T-helper 2 cell treated with Interferon-gamma antibody and Interleukin-4, amounts not matched to agents 100 ng/mL and 5 ng/mL, for 36 hours (primary cell): ENCODE results near the gene WNK1. TPM values are rescaled to one million over a fixed set of nuclear protein-coding genes. Genes with fewer than 3 reads are reported as not detected.
"Not testable (repeated sequence)": the region's sequence is repeated elsewhere in the genome, so short reads cannot be mapped to it uniquely, and the experiment has no call there.

ENCODE experiments used
- intact Hi-C: fragments of 100-400 bp; cut with micrococcal nuclease; formaldehyde crosslinking; loops from one replicate; pipeline ENCODE4 v1.15.1; 2023
- total RNA-seq: library from RNA; stranded (reverse); gene quantifications from 2 replicates; pipeline ENCODE4 v1.2.3, GENCODE V29; 2022

The WNK1 gene
- total RNA-seq, 1 donor from 2014 or later: 155 TPM

DNA sequence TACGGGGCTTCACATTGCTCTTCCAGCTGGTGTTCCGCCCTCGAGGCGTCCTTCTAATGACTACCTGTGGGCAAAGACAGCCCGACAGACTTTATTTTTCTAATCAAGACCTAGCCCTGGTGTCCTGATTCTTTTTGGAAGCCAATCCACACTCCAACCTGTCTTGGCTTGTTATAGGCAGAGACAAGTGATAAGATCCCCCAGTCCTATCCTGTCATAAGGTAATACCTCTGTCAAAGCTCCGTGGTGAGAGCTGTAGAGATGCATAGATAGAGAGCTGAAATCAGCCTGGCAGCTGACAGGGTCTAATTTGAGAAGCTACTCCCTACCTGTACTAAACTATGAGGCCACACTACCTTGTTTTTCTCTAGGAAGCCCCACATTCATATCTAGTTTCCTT is 11.5 kb upstream of the WNK1 start:
- intact Hi-C loops: no loop called here

DNA sequence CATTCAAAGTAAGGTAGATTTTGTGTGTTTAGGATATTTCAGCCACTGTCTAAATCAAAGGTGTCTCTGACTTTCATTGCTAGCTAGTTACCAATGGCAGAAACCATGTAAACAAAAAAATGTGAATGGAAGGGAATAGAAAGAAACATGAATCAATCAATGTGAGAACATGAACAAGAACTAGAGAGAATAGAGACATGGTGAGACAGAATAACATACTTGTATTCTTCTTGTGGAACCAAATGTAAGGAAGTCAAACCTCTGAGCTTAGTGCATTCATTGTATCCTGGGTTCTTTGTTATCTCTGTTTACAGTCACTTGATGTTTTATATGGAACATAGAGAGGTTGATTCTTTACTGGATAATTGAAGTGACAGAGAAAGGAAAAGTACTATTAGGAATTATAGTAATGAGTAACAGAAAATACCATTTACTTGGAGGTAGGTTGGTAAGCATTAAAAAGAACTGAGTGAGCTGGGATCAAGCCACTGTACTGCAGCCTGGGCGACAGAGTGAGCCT is 2.6 kb upstream of the WNK1 start:
- intact Hi-C loops: loop anchor here (2.0 to 10.0 kb wide), 5 partner anchors 47 to 842 kb away; partner anchors contain the start of genes CCDC77, ERC1 and FBXL14

DNA sequence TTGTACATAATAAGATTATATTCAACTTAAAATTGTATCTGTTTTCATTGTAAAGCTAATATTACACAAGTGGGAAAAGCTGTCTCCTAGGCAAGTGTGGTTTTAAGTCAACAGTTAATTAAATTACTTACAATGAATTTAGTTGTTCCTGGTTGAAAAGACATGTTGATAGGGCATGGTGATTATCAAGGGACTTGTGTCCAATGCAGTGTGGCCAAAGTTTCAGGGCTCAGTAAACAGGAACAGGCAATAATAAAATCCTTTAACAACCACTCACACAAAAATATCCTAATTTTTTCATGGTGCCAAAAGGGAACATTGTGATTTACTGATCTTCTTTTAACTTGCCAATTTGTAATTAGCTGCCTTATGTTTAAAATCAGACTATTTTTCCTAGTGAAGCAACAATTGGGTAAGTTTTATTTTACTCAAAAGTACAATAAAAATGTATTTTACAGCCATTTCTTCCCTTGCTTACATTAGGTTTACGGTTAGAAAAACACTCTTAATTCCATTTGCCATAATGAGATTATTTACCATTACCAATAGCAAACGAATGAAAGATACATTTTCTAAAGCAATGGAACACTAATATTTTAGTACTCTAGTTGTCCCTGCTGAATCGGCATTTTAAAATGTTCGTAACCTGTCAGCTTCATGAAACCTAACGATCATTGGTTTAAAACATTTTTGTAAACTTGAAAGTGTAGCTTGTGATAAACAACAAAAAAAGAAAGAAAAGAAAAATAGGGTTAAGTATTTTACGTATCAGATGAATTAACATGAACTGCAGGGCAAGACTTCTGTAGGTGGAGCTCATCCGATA is 1.8 kb upstream of the WNK1 start:
- intact Hi-C loops: loop anchor here (1.0 to 10.0 kb wide), 9 partner anchors 7 to 842 kb away; partner anchors contain the start of genes CCDC77, ERC1 and FBXL14

DNA sequence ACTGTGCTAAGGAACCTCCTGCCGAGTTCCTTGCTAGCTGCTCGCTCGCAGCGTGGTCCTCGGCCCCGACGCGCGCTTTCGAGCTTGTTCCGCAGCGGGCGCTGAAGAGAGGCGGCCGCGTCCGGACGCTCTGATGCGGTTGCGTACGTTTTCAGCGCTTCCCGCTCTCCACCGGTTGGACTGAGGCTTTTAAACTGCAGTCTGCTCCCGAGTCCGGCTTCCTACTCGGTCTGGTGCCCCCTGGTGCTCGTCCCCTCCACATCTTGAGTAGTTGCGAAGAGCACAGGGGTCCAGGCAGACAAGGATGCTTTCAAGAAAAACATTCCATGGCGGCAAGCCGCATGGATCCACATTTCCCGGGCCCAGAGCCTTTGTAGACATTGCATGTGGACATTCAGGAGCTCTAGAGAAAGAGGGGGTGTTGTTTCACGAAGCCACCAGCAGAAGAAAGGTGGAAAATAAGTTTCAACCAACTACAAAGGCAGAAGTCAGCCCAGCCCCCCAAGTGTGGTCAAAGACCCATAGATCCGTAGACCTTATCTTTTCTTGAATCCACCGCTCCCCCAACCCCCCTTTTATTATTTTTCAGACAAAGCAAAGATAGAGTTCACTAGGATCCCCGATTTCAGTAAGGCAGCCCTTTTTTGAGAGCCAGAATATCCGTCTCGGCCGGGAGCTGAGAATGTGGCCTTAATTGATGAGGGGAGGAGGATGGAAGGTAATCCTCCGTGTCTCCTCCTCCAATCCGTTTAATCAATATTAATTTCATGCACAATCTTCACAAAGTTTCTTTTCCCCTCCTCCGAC is 984 bp upstream of the WNK1 start:
- intact Hi-C loops: loop anchor here (1.0 to 10.0 kb wide), 9 partner anchors 8 to 841 kb away; partner anchors contain the start of genes CCDC77, ERC1 and FBXL14

DNA sequence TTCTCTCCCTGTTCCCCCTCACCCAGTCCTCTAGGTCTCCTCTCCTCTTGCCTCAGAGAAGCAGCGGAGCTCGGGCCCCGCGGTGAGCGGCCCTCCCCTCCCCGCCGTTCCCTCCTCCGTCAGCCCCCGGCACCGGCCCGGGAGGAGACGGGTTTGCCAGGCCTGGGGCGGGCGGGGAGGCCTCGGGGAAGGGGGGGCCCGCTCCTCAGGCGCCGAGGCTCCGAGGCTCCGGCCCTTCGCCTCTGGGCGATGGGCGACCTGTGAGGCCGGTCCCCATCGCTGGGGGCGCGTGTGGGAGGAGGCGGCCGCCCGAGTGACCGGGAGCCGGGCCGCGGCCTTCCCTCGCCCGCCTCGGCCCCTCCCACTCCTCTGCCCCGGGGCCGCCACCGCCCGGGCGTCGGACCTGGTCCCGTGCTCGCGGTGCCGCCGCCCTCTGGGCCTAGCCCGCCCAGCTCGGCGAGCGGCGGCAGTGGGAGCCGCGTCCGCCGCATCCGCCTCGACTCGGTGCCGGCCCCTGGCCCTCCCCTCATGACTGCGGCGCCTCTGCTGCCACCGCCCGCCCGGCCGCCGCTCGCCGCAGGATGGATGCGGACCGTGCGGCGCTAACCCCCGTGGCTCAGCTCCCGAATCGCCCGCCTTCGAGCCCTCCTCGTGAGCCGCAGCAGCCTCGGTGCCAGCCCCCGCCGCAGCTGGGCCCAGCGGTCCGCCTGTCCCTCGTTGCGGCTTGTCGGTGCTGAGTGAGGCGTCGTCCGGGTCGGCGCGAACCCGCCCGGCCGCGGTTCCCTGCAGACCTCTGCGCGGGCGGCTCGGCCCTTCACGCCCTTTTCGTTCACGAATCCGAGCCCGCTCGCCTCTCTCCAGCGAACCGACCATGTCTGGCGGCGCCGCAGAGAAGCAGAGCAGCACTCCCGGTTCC is 574 bp downstream of the WNK1 start:
- intact Hi-C loops: loop anchor here (1.0 to 10.0 kb wide), 9 partner anchors 44 to 839 kb away; partner anchors contain the start of genes CCDC77, ERC1, FBXL14 and KDM5A

DNA sequence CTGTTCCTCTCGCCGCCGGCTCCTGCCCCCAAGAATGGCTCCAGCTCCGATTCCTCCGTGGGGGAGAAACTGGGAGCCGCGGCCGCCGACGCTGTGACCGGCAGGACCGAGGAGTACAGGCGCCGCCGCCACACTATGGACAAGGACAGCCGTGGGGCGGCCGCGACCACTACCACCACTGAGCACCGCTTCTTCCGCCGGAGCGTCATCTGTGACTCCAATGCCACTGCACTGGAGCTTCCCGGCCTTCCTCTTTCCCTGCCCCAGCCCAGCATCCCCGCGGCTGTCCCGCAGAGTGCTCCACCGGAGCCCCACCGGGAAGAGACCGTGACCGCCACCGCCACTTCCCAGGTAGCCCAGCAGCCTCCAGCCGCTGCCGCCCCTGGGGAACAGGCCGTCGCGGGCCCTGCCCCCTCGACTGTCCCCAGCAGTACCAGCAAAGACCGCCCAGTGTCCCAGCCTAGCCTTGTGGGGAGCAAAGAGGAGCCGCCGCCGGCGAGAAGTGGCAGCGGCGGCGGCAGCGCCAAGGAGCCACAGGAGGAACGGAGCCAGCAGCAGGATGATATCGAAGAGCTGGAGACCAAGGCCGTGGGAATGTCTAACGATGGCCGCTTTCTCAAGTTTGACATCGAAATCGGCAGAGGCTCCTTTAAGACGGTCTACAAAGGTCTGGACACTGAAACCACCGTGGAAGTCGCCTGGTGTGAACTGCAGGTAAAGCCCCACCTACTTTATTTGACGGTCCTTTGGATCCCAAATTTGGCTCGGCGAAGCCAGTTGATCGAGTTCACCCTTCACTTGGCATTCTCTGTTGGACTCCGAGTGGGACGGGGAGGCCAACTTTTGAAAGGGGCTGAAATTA is 1.5 kb downstream of the WNK1 start:
- intact Hi-C loops: loop anchor here (2.0 to 10.0 kb wide), 6 partner anchors 15 to 838 kb away; partner anchors contain the start of genes CCDC77, ERC1 and FBXL14

DNA sequence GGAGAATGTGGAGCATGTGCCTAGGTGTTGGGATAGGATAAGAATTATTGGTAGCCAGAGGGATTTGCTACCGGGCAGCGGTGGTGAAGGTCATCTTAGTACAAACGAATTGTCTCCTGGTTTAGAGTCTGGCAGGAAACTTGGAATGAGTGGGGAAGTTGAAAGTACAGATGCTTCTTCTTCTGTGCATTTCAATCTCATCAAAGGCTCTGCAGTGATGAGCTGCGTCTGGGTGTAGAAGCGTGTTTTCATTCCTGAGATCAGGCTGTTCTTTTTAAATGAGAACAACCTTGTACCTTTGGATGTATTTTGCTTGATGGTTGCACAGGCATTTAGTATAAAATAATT is 2.1 kb downstream of the WNK1 start:
- intact Hi-C loops: loop anchor here (2.0 to 10.0 kb wide), 6 partner anchors 14 to 838 kb away; partner anchors contain the start of genes CCDC77, ERC1 and FBXL14

DNA sequence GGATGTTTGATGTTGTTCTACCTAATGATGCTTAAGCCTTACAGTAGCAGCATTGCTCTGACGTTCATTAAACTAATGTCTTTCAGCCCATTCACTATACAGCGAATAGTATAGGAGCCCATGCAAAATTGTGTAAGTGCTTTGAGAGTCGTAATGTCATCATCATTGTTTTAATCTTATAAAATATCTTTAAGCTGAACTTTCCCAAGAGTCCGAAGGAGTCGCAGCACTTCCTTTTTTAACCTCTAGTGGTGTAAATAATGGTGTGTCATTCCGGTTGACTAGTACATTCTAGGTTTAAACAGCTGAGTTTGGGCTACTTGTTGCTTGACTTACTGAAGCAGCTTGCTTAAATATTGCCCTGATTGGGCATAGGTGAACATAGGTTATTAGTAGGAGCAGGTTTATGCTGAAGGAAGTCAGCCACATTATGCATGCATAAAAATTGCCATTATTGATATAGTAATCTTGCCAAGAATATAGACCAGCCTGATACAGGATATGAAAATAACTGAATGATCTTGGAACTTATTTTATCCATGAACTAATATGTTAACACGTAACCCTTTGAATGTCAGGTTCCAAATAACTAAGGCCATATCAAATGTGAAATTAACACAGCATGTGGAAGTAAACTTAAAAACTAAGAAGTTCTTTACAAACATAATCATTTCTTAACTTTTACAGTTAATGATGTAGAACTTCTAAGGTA is 2.6 kb downstream of the WNK1 start:
- intact Hi-C loops: loop anchor here (2.0 to 10.0 kb wide), 6 partner anchors 14 to 837 kb away; partner anchors contain the start of genes CCDC77, ERC1 and FBXL14

DNA sequence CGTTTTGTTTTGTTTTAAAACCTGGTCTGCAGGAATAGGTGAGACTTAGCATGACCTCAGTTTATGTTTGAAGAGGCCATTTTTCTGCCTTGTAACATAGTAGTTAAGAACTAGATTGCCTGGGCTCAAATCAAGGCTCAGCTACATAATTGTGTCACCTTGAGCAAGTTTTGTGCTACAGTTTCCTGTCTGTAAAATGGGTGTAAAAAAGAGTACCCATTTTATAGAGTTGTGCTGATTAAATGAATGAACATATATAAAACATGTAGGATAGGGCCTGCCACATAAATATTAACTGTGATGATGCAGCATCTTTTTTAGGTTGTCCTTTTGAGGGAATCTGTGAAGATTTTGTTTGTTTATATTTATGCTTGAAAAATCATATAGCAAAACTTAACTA is 7.2 kb downstream of the WNK1 start:
- intact Hi-C loops: loop anchor here (10.0 kb wide), 1 partner anchor 235 kb away; the partner anchor contains the start of gene ERC1

DNA sequence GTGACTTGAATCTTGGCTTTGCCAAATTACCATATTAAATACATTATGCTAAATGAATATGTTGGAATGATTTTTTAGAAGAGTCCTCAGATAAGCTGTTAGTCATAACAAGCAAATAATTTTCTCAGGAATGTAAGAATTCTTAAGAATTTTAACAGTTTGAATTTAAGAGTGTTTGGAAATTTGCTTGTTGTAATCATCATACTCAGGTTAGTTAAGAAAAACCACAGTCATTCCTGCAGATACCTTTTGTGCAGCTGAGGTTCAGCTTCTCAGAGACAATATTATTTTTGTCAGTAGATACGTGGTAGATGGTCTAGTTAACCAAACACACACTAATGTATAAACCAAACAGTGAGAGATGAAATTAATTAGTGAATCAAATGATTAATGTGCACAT is 8.9 kb downstream of the WNK1 start:
- intact Hi-C loops: no loop called here

DNA sequence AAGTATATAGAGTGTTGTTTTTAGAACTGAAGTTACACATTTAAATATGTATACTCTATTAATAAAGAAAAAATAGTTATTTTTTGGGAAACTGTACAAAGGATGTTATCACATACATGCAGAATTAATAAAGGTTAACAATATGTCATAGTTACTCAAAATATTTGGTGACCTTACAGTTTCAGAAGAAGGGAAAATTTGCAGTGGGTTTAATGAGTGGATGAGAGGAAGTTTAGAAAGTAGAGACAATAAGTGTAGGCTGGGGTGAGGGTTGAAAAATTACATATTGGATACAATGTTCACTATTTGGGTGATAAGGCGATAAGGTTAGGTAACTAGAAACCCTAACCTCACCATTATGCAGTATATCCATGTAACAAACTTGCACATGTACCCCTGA is 13.5 kb downstream of the WNK1 start:
- intact Hi-C loops: loop anchor here (1.0 kb wide), 1 partner anchor 9 kb away; no protein-coding TSS in a partner anchor

DNA sequence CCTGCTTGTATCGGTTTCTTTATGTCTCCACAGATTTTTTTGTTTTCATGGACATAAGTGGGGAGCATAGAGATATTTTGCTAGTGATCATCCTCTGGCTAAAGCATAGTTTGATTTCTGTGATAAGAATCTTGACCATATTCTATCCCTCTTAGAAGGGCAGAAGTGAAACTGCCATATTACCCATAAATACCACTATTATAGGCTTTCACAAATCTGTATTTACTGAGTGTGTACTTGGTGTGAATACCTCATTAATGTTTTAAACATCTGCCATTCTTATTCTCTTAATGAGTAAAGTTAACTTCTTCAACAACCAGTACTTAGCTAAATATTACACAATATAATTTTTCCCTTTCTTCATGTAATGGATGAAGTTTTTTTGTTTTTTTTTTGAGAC is 16.1 kb downstream of the WNK1 start:
- intact Hi-C loops: loop anchor here (2.0 kb wide), 1 partner anchor 14 kb away; no protein-coding TSS in a partner anchor

DNA sequence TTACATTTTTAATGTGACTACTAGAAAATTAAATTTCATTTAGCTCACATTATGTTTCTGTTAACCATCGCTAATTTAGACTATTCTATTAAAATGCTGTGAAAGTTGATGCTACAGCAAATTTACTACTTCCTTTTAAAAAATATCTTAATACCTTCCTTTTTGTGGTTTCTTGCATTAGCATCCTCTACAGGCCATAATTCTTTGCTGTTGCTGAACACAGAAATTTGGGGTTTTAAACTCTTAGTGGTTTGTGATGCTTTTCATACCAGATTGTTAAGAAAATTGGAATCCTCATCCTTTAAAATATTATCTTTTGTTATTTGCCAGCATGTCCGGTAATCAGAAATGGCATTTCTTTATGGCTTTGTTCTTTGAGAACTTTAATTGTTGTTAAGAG is 18.1 kb downstream of the WNK1 start:
- intact Hi-C loops: no loop called here

DNA sequence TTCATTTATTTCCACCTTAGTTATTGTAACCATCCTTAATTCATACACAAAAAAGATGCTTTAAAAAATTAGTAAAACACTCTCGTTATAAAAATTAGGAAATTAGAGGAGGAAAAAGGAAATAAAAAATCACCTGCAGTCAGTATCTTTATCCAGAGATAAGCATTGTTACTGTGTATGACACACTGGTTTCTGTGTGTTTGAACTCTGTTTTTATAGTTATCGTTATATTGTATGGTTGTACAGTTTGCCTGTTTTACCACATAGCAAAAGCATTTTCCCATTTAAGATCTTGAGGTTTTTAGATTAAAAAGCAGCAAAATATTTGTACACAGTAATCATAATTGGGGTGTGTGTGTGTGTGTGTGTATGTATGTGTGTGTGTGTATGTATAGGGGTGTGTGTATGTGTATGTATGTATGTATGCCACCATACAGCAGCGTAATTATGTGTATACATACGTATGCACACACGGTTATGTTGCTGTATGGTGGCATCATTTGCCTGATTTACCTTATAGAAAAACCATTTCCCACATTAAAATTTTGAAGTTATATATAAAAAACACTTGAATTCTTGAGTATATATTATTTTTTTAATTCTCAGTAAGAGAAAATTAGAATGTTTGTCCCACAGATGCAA is 19.8 kb downstream of the WNK1 start:
- intact Hi-C loops: no loop called here

DNA sequence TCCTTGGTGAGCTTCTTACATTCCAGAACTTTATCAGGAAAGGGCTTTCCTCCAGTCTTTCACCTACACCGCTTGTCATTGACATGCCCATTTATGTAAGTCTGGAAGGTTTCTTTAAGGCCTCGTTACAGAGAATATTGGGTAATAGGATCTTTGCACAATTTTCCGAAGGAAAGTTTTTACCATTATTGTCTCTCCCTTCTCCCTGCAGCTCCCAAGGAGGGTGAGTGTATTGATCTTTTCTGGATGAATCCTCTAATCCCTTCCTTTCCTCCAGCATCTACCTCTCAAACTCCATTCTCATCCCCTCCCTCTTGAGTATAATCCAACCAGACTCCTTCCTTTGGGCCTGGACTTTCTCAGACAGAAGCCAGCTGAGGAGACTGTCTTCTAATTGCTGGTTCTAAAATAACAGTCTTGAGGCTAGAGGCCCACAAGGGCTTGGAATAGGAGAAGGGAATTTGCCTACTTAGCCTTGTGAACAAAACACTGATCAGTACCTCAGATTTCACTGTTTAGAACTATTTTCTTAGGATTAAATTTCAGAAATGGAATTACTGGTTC is 21.8 kb downstream of the WNK1 start:
- intact Hi-C loops: no loop called here

DNA sequence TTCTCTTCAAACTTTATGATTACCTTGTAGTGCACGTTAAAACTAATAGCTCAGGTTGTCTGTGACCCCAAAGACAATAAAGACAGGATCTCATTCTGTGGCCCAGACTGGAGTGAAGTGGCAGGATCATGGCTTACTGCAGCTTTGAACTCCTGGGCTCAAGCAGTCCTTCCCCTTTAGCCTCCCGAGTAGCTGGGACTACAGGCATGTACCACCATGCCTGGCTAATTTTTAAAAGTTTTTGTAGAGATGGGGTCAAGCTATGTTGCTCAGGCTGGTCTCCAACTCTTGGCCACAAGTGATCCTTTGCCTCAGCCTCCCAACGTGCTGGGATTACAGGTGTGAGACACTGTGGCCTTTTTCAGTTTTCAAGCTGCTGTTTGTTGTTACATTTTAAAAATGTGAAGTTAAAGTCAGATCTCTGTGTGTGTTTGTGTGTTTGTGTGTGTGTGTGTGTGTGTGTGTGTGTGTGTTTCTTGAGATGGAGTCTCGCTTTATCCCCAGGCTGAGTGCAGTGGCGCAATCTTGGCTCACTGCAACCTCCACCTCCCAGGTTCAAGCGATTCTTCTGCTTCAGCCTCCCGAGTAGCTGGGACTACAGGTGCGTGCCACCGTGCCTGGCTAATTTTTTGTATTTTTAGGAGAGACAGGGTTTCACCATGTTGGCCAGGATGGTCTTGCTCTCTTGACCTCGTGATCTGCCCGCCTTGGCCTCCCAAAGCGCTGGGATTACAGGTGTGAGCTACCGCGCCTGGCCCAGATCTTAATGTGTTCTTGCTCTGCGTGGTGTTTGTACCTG is 23.8 kb downstream of the WNK1 start:
- intact Hi-C loops: not testable (repeated sequence)

DNA sequence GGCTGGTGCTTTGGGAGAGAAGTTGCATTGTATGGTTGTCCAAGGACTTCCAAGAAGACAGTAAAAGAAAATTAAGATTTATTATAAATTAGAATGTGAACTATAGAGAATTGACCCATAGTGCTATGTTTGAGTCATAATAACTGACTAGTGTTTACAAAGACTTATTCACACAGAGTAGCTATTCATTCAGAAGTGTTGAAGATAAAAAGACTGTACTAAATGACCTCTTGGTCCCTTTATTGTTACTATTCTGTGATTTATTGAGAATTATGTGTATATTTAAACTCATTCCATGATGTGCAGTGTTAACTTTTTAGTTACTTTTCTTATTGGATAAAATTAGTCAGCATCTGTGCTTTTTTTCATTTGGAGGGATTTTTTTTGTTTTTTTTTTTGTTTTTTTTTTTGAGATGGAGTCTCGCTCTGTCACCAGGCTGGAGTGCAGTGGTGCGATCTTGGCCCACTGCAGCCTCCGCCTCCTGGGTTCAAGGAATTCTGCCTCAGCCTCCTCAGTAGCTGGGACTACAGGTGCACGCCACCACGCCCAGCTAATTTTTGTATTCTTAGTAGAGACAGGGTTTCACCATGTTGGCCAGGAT is 24.5 kb downstream of the WNK1 start:
- intact Hi-C loops: not testable (repeated sequence)
